ENCODE results near the gene TFRC.
A peak's percentile ranks its signal among the peaks of the same experiment; 100 is the strongest.
"Not testable (repeated sequence)": the region's sequence is repeated elsewhere in the genome, so short reads cannot be mapped to it uniquely, and the experiment has no call there.

Gene TFRC
- 109 to 1,287 (median 340) reads per million in 3 experiments for total RNA-seq

- DNase-seq = peak; percentile 94
Observed at GRCh38 chr3:196081834-196082618, at the start of gene TFRC. Gene TFRC (minus strand): TSS chr3:196082090. CDS start chr3:196077099, 4,991 bp downstream.

GRCh38 chr3:196128172-196128843, 46.4 kb upstream of the TFRC start:
- DNase-seq = no peak

GRCh38 chr3:196127308-196128040, 45.6 kb upstream of the TFRC start:
- peak; percentile 16 for DNase-seq

GRCh38 chr3:196124608-196125007, 42.7 kb upstream of the TFRC start:
- DNase-seq = no peak

- DNase-seq = no peak
Observed at GRCh38 chr3:196122688-196123046, 40.8 kb upstream of the TFRC start.

- DNase-seq = no peak
Observed at GRCh38 chr3:196122021-196122687, 40.3 kb upstream of the TFRC start.

- no peak for DNase-seq
Observed at GRCh38 chr3:196121066-196121465, 39.2 kb upstream of the TFRC start.

GRCh38 chr3:196120291-196120951, 38.5 kb upstream of the TFRC start:
- DNase-seq = no peak

- DNase-seq = no peak
Observed at GRCh38 chr3:196117809-196118208, 35.9 kb upstream of the TFRC start.

GRCh38 chr3:196115678-196116083, 33.8 kb upstream of the TFRC start:
- no peak for DNase-seq

- DNase-seq = peak; percentile 56
Observed at GRCh38 chr3:196111939-196112386, 30.1 kb upstream of the TFRC start.

- DNase-seq = no peak
Observed at GRCh38 chr3:196108075-196108743, 26.3 kb upstream of the TFRC start.

- DNase-seq = not testable (repeated sequence)
Observed at GRCh38 chr3:196104707-196105106, 22.8 kb upstream of the TFRC start.

- not testable (repeated sequence) for DNase-seq
Observed at GRCh38 chr3:196098365-196098980, 16.6 kb upstream of the TFRC start.

GRCh38 chr3:196097373-196098154, 15.7 kb upstream of the TFRC start:
- DNase-seq = no peak

GRCh38 chr3:196096382-196096953, 14.6 kb upstream of the TFRC start:
- DNase-seq = no peak

- no peak for DNase-seq
Observed at GRCh38 chr3:196093317-196094111, 11.6 kb upstream of the TFRC start.

- no peak for DNase-seq
Observed at GRCh38 chr3:196087906-196088305, 6.0 kb upstream of the TFRC start.

GRCh38 chr3:196082619-196082971, 705 bp upstream of the TFRC start:
- no peak for DNase-seq
